Mucosa of stomach (tissue), 1 donor: ENCODE data around the gene ANKRD45.
"Not testable (repeated sequence)": the region's sequence is repeated elsewhere in the genome, so short reads cannot be mapped to it uniquely, and the experiment has no call there.

Experiments used
- H3K27me3 ChIP-seq: one replicate; pipeline ENCODE4 v1.7.0; 2013; ENCODE audit warnings: mild to moderate bottlenecking, low read length; ENCODE audit not compliant: control insufficient read depth, insufficient read depth
- H3K36me3 ChIP-seq: one replicate; pipeline ENCODE4 v1.7.0; 2013; ENCODE audit warnings: low read length; ENCODE audit not compliant: control insufficient read depth, insufficient read depth
- H3K4me1 ChIP-seq: one replicate; pipeline ENCODE4 v1.7.0; 2013; ENCODE audit warnings: mild to moderate bottlenecking, low read length; ENCODE audit not compliant: control insufficient read depth, insufficient read depth
- H3K4me3 ChIP-seq: one replicate; pipeline ENCODE4 v1.7.0; 2013; ENCODE audit warnings: low read length
- H3K9ac ChIP-seq: one replicate; pipeline ENCODE4 v1.7.0; 2013; ENCODE audit warnings: mild to moderate bottlenecking, low read length, moderate library complexity
- H3K9me3 ChIP-seq: one replicate; pipeline ENCODE4 v1.7.0; 2013; ENCODE audit warnings: mild to moderate bottlenecking, low read length, moderate library complexity; ENCODE audit not compliant: control insufficient read depth
- donor health status: Pancreatic carcinoma.

ANKRD45 gene

DNA sequence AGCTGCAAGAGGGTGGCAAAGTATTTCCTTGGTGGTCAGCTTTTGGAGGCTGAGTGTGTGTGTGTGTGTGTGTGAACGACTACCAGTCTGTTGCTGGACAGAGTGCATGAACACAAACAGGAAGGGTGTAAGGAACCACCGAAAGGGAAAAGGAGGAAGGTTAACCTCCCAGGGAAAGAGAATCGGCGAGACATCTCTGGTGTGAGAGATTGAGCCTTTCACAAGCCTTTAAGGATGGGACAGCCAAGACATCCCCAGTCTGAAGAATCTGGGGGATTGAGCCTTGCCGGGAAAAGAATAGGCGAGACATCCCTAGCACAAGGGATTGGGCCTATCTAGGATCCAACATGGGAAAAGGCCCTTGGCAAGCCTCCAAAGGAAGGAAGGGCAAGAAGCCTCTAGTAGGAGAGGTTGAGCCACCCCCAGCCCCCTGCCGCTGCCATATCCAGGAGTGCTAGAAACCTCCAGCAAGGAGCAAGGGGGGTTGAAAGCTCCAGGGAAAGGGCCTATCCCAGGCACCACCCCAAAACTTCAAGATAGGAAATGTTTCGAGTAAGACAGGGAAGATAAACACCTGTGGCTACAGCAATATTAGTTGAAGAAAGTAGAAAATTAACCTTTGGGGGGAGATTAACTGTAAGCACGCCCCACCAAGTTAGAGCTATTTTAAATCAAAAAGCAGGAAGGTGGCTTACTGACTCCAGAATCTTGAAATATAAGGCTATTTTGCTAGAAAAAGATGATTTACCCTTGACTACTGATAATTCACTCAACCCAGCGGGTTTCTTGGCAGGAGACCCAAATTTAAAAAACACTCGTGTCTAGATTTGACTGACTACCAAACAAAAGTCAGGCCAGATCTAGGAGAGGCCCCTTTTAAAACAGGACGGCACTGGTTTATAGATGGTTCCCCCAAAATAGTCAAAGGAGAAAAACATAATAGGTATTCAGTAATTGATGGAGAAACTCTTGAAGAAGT lies 31.3 kb downstream of the ANKRD45 start:
- no peaks in the 10 kb centered on the region for H3K36me3 ChIP-seq
- no peak overlapping the region for H3K4me3 ChIP-seq
- H3K9me3 ChIP-seq, result no peaks in the 10 kb centered on the region
- H3K9ac ChIP-seq, result no peak overlapping the region
- H3K4me1 ChIP-seq, result no peaks in the 10 kb centered on the region
- no peaks in the 10 kb centered on the region for H3K27me3 ChIP-seq

DNA sequence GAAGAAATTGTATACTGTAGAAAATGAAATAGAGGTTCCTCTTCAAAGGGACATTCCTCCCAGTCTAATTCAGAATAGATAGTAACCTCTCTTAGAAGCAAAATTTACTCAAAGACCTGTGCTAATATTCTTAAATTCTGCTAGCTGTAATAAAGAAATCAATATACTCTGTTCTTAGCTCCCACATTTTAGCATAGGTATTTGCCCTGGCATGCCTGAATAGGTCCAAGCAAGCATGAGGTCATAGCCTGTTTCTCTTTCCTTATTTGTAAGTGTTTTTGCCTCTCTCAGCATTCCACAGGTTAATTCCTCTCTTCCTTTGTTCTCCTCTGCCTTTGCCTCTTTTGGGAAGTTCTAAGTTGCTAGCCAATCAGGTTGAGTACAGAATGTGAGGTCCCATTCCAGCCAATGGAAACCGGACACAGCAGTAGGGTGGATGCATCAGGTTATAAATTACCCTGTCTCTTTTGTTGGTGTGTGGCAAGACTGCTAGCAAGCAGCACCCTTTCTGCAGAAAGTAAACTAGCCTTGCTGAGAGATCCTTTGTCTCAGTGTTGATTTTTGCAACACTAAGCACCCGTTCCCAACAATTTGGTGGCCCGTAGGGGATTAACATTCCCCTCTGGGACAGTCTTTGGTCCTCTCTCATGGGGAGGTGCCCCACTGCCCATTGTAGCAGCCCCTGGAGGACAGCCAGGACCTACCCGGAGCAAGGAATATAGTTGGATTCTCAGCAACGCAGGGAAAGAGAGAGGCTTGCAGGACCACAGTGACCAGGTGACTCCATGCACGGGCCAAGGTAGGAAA lies 32.2 kb downstream of the ANKRD45 start:
- H3K36me3 ChIP-seq, H3K4me3 ChIP-seq, H3K27me3 ChIP-seq, H3K9ac ChIP-seq, H3K9me3 ChIP-seq, H3K4me1 ChIP-seq: not testable (repeated sequence)

GRCh38 chr1:173635116-173635515 lies 34.5 kb downstream of the ANKRD45 start, which contains the start of gene TEX50:
TSS of gene TEX50 (plus strand) at chr1:173635338. CDS start at chr1:173635522, 184 bp downstream.
- Histone ChIP-seq H3K36me3 (no peaks in the 10 kb centered on the region), H3K9ac (no peak within 1 kb of the TSS), H3K27me3 (no peaks in the 10 kb centered on the region), H3K9me3 (no peaks in the 10 kb centered on the region), H3K4me3 (no peak within 1 kb of the TSS), H3K4me1 (no peaks in the 10 kb centered on the region)

- no peaks in the 10 kb centered on the region for H3K9me3 ChIP-seq
- no peaks in the 10 kb centered on the region for H3K4me1 ChIP-seq
- H3K9ac ChIP-seq, result no peak overlapping the region
- H3K4me3 ChIP-seq, result no peak overlapping the region
- no peaks in the 10 kb centered on the region for H3K27me3 ChIP-seq
- H3K36me3 ChIP-seq, result no peaks in the 10 kb centered on the region
These were observed 40.8 kb downstream of the ANKRD45 start for GRCh38 chr1:173628888-173629287.

GRCh38 chr1:173627269-173627668 lies 42.4 kb downstream of the ANKRD45 start:
- no peak overlapping the region for H3K4me3 ChIP-seq
- no peak overlapping the region for H3K9ac ChIP-seq
- no peaks in the 10 kb centered on the region for H3K9me3 ChIP-seq
- no peaks in the 10 kb centered on the region for H3K27me3 ChIP-seq
- no peaks in the 10 kb centered on the region for H3K4me1 ChIP-seq
- no peaks in the 10 kb centered on the region for H3K36me3 ChIP-seq

DNA sequence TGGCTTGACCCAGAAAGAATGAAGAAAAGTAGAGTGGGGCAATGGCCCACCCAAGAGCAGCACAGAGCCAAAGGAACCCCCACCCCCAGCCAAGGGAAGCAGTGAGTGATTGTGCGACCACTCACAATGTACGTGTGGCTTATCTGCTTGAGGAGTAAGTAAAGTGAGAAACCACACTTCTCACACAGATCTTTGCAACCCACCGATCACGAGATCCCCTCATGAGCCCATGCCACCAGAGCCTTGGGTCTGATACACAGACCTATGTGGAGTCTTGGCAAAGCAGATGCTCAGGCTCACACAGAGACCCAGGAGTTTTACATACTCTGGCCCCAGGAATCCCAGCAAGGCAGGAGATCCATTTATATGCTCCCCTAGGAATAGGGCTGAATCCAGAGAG lies 52.8 kb downstream of the ANKRD45 start:
- Histone ChIP-seq H3K9me3 (no peaks in the 10 kb centered on the region), H3K36me3 (no peaks in the 10 kb centered on the region), H3K27me3 (no peaks in the 10 kb centered on the region), H3K4me3 (no peak overlapping the region), H3K4me1 (no peaks in the 10 kb centered on the region), H3K9ac (no peak overlapping the region)

DNA sequence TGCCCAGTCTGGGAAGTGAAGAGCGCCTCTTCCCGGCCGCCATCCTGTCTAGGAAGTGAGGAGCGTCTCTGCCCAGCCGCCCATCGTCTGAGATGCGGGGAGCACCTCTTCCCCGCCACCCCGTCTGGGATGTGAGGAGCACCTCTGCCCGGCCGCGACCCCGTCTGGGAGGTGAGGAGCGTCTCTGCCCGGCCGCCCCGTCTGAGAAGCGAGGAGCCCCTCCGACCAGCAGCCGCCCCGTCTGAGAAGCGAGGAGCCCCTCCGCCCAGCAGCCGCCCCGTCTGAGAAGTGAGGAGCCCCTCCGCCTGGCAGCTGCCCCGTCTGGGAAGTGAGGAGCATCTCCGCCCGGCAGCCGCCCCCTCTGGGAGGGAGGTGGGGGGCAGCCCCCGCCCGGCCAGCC lies 56.6 kb downstream of the ANKRD45 start:
- H3K9ac ChIP-seq, H3K36me3 ChIP-seq, H3K4me3 ChIP-seq, H3K4me1 ChIP-seq, H3K9me3 ChIP-seq, H3K27me3 ChIP-seq: not testable (repeated sequence)

DNA sequence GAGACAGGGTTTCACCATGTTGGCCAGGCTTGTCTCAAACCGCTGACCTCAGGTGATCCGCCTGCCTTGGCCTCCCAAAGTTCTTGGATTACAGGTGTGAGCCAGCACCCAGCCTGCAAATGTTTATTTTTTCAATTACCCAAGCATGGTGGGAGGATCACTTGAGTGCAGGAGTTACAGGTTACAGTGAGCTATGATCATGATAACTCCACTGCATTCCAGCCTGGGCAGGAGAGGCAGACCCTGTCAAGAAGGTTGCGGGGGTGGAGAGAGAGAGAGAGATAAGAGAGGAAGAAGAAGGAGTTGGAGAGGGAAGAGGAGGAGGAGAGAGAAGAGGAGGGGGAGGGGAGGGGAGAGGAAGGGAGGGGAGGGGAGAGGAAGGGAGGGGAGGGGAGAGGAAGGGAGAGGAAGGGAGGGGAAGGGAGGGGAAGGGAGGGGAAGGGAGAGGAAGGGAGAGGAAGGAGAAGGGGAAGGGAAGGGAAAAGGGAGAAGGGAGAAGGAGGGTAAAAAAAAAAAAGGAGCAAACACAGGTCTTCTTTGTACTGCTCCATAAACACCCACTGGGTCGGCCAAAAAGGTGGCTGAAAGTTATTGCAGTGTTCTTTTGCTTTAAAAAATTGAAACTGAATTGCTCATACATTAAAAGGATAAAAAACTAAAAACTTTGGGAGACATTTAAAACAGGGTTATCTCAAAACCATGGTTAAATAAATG lies 61.0 kb downstream of the ANKRD45 start:
- Histone ChIP-seq H3K27me3 (no peaks in the 10 kb centered on the region), H3K9me3 (no peaks in the 10 kb centered on the region), H3K4me3 (no peak overlapping the region), H3K36me3 (no peaks in the 10 kb centered on the region), H3K9ac (no peak overlapping the region), H3K4me1 (no peaks in the 10 kb centered on the region)

DNA sequence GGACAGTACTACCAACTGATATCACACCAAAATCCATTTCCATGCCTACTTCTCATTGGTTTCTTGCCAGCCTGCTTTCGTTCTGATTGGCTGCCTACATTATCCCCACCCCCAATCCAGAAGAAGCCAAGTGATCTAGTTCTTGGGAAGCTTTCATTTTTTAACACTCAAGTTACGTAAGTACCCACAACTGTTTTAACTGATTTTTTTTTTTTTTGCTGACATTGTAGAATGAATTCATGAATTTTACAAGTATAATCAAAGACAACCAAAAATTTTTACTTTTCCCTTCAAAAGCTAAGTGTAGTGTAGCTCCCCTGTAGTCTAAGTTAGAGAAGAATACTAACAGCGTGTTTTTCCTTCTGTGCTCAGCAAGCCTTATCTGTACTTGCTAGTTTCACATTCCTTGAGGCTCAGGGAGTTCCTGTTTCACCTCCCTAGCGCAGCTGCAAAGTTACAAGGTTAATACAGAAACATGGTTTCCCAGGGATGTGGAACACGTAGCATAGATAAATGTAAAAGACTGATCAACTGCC lies 66.5 kb downstream of the ANKRD45 start, which contains the start of gene SLC9C2:
TSS of gene SLC9C2 (minus strand) at position 17 of the 536 bp plus-strand sequence. CDS start 1,296 bp downstream, outside the sequence.
- Histone ChIP-seq H3K27me3 (no peaks in the 10 kb centered on the region), H3K36me3 (no peaks in the 10 kb centered on the region), H3K4me1 (no peaks in the 10 kb centered on the region), H3K9ac (peak within 1 kb of the TSS; percentile 38), H3K9me3 (no peaks in the 10 kb centered on the region), H3K4me3 (peak within 1 kb of the TSS; percentile 35)

- no peak overlapping the region for H3K9ac ChIP-seq
- no peaks in the 10 kb centered on the region for H3K27me3 ChIP-seq
- no peaks in the 10 kb centered on the region for H3K9me3 ChIP-seq
- H3K4me3 ChIP-seq, result no peak overlapping the region
- no peaks in the 10 kb centered on the region for H3K36me3 ChIP-seq
- H3K4me1 ChIP-seq, result no peaks in the 10 kb centered on the region
These were observed 68.1 kb downstream of the ANKRD45 start for GRCh38 chr1:173601588-173601987.

DNA sequence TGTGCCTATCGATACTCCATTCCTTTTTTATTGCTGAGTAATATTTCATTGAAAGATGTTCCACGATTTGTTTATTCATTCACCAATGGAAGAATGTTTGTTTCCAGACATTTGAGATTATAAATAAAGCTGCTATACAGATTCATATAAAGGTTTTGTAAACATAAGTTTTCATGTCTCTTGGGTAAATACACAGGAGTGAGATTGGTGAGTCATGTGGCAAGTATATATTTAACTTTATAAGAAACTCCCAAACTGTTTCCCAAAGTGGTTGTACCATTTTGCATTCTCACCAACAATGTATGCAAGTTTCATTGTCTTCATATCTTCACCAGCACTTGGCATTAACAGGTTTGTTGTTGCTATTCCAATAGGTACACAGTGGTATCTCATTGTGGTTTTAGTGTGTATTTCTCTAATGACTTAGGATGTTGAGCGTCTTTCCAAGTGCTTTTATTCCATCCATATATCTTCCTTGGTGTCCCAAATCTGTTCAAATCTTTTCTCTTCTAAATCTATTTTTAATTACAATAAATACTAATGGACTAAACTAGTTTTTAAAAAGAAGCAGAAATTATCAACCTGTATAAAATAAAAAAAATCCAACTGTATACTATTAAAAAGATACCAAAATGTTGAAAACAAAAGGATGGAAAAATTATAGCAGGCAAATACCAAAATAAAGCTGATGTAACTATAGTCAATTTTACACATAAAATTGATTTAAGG lies 73.4 kb downstream of the ANKRD45 start:
- no peak overlapping the region for H3K9ac ChIP-seq
- no peak overlapping the region for H3K4me3 ChIP-seq
- no peaks in the 10 kb centered on the region for H3K9me3 ChIP-seq
- H3K27me3 ChIP-seq, result no peaks in the 10 kb centered on the region
- no peaks in the 10 kb centered on the region for H3K36me3 ChIP-seq
- no peaks in the 10 kb centered on the region for H3K4me1 ChIP-seq
